H1 (cell line): ENCODE data around the gene SNW1. TPM values are rescaled to one million over a fixed set of nuclear protein-coding genes. Genes with fewer than 3 reads are reported as not detected.

Experiments used
- CTCF ChIA-PET: fragments of 300-600 bp; sonication (Branson Sonifier 250); formaldehyde crosslinking; loops from one replicate; lab custom pipeline; 2021; ENCODE audit not compliant: partially characterized antibody; lab: Charles Lee
- POLR2A ChIA-PET: fragments of 300-600 bp; sonication (Branson Sonifier 250); formaldehyde crosslinking; loops from one replicate; lab custom pipeline; 2021; ENCODE audit warnings: inconsistent platforms; ENCODE audit not compliant: partially characterized antibody; lab: Charles Lee
- DNase-seq, 2 experiments: peaks; one replicate each; pipeline versions ENCODE4 v3.0.0 to v3.0.0-alpha.2; 2010 to 2022; ENCODE audit warnings: low spot score in 2 of 2, low read depth in 1 of 2, mixed read lengths in 1 of 2
- FAIRE-seq: peaks from 2 replicates; lab custom pipeline; 2011; peaks lifted over from hg19 to GRCh38; lab: Jason Lieb, UNC
- H2AFZ ChIP-seq: 2 replicates; pipeline ENCODE4 v1.8.1; 2012; ENCODE audit warnings: low read length, inconsistent platforms
- H2AK5ac ChIP-seq: 2 replicates; pipeline ENCODE4 v1.6.1; 2013; ENCODE audit warnings: low read depth, low read length
- H2BK120ac ChIP-seq: replicated peaks from 2 replicates; pipeline ENCODE3; 2013; ENCODE audit warnings: low read depth, low read length, inconsistent platforms
- H2BK12ac ChIP-seq: 2 replicates; pipeline ENCODE4 v1.6.1; 2013; ENCODE audit warnings: low read depth, low read length
- H2BK15ac ChIP-seq: 2 replicates; pipeline ENCODE4 v1.6.1; 2013; ENCODE audit warnings: low read length
- H2BK20ac ChIP-seq: 2 replicates; pipeline ENCODE4 v1.6.1; 2013; ENCODE audit warnings: low read length
- H2BK5ac ChIP-seq: 2 replicates; pipeline ENCODE4 v1.6.1; 2013; ENCODE audit warnings: low read depth, low read length
- H3K14ac ChIP-seq: 2 replicates; pipeline ENCODE4 v1.6.1; 2013; ENCODE audit warnings: inconsistent platforms; ENCODE audit not compliant: insufficient read length
- H3K18ac ChIP-seq: 2 replicates; pipeline ENCODE4 v1.6.1; 2013; ENCODE audit warnings: low read length; ENCODE audit errors: extremely low read depth
- H3K23ac ChIP-seq: 2 replicates; pipeline ENCODE4 v1.6.1; 2013; ENCODE audit warnings: inconsistent platforms; ENCODE audit not compliant: insufficient read length
- H3K23me2 ChIP-seq: 2 replicates; pipeline ENCODE4 v1.6.1; 2013; ENCODE audit warnings: low read depth, low read length
- H3K27ac ChIP-seq: 2 replicates; pipeline ENCODE4 v1.6.1; 2011; ENCODE audit warnings: low read depth, low read length, inconsistent platforms
- H3K27me3 ChIP-seq, 4 experiments: replicated peaks in 1 of 4; 1 replicate in 1 of 4; 2 replicates in 3 of 4; pipeline versions ENCODE4 v1.6.1 to v1.8.1; 2011 to 2013; ENCODE audit warnings: low read length in 3 of 4, mild to moderate bottlenecking in 3 of 4, inconsistent platforms in 2 of 4, mixed read lengths in 2 of 4, moderate library complexity in 1 of 4; ENCODE audit not compliant: control insufficient read depth in 3 of 4, insufficient read depth in 3 of 4; ENCODE audit errors: extremely low read depth in 1 of 4
- H3K36me3 ChIP-seq, 4 experiments: 2 replicates each; pipeline versions ENCODE4 v1.6.1 to v1.8.1; 2011 to 2013; ENCODE audit warnings: mild to moderate bottlenecking in 4 of 4, low read length in 3 of 4, moderate library complexity in 2 of 4, control low read depth in 1 of 4, inconsistent platforms in 1 of 4; ENCODE audit not compliant: insufficient read depth in 4 of 4, control insufficient read depth in 2 of 4
- H3K4ac ChIP-seq: replicated peaks from 2 replicates; pipeline ENCODE3; 2013; ENCODE audit warnings: low read length, low read depth, mixed read lengths, inconsistent platforms; ENCODE audit not compliant: insufficient read length
- H3K4me1 ChIP-seq, 4 experiments: replicated peaks in 1 of 4; 1 replicate in 1 of 4; 2 replicates in 3 of 4; pipeline versions ENCODE4 v1.6.1 to v1.8.1; 2011 to 2013; ENCODE audit warnings: low read length in 3 of 4, inconsistent platforms in 2 of 4, mixed read lengths in 1 of 4; ENCODE audit not compliant: insufficient read depth in 4 of 4, control insufficient read depth in 3 of 4
- H3K4me2 ChIP-seq, 2 experiments: 2 replicates each; pipeline versions ENCODE4 v1.6.1 to v1.8.1; 2011 to 2013; ENCODE audit warnings: low read depth in 2 of 2, low read length in 2 of 2, control low read depth in 1 of 2, inconsistent platforms in 1 of 2, mild to moderate bottlenecking in 1 of 2; ENCODE audit not compliant: insufficient read depth in 1 of 2
- H3K4me3 ChIP-seq, 4 experiments: fragments of 200-600, 300-600 bp in 1 of 4; sonication (generic), shearing (Covaris generic), sonication (Bioruptor Twin) in 1 of 4; 2 replicates each; pipeline versions ENCODE4 v1.5.1 to v1.8.1; 2011 to 2016; ENCODE audit warnings: low read length in 4 of 4, low read depth in 3 of 4, control low read depth in 2 of 4, inconsistent platforms in 2 of 4, mild to moderate bottlenecking in 2 of 4, mixed read lengths in 1 of 4, moderate library complexity in 1 of 4; ENCODE audit not compliant: insufficient read depth in 2 of 4; ENCODE audit errors: extremely low read depth in 1 of 4
- H3K56ac ChIP-seq: replicated peaks from 2 replicates; pipeline ENCODE3; 2013; ENCODE audit warnings: low read depth, mild to moderate bottlenecking, mixed read lengths, low read length, inconsistent platforms; ENCODE audit not compliant: insufficient read length
- H3K79me1 ChIP-seq: 2 replicates; pipeline ENCODE4 v1.6.1; 2013; ENCODE audit warnings: low read depth, low read length, control low read depth
- H3K79me2 ChIP-seq, 2 experiments: 2 replicates each; pipeline versions ENCODE4 v1.6.1 to v1.8.1; 2012 to 2013; ENCODE audit warnings: low read length in 2 of 2, mild to moderate bottlenecking in 2 of 2, inconsistent platforms in 1 of 2; ENCODE audit not compliant: insufficient read depth in 2 of 2, control insufficient read depth in 1 of 2
- H3K9ac ChIP-seq, 4 experiments: replicated peaks in 1 of 4; 1 replicate in 1 of 4; 2 replicates in 3 of 4; pipeline versions ENCODE4 v1.6.1 to v1.8.1; 2011 to 2013; ENCODE audit warnings: low read depth in 3 of 4, low read length in 3 of 4, control low read depth in 2 of 4, mild to moderate bottlenecking in 2 of 4, moderate library complexity in 2 of 4, inconsistent platforms in 1 of 4; ENCODE audit errors: extremely low read depth in 1 of 4
- H3K9me3 ChIP-seq, 2 experiments: 2 replicates each; pipeline versions ENCODE4 v1.6.1 to v1.8.1; 2012 to 2013; ENCODE audit warnings: mild to moderate bottlenecking in 2 of 2, moderate library complexity in 2 of 2, control low read depth in 1 of 2, inconsistent platforms in 1 of 2, low read depth in 1 of 2, low read length in 1 of 2, mixed read lengths in 1 of 2; ENCODE audit not compliant: insufficient read depth in 2 of 2
- H4K20me1 ChIP-seq, 2 experiments: replicated peaks in 1 of 2; 2 replicates each; pipeline versions ENCODE3 to v1.8.1; 2011 to 2013; ENCODE audit warnings: inconsistent platforms in 2 of 2, low read length in 2 of 2, mild to moderate bottlenecking in 1 of 2; ENCODE audit not compliant: insufficient read depth in 2 of 2, control insufficient read depth in 1 of 2
- H4K5ac ChIP-seq: 2 replicates; pipeline ENCODE4 v1.6.1; 2013; ENCODE audit warnings: low read length, low read depth, mixed read lengths, inconsistent platforms; ENCODE audit not compliant: insufficient read length
- H4K8ac ChIP-seq: 2 replicates; pipeline ENCODE4 v1.8.0; 2013; ENCODE audit warnings: mild to moderate bottlenecking, moderate library complexity, low read length, inconsistent platforms; ENCODE audit not compliant: insufficient read depth; ENCODE audit errors: extremely low read depth
- H4K91ac ChIP-seq: replicated peaks from 2 replicates; pipeline ENCODE3; 2013; ENCODE audit warnings: low read length, mixed read lengths, inconsistent platforms; ENCODE audit not compliant: insufficient read length
- BRCA1 ChIP-seq: IDR thresholded peaks from 2 replicates; pipeline ENCODE4 v1.6.1; 2012; ENCODE audit warnings: low read depth, low read length, improper control_type of control experiment
- CEBPB ChIP-seq: IDR thresholded peaks from 2 replicates; pipeline ENCODE4 v1.6.1; 2012; ENCODE audit warnings: low read depth, low read length
- EGR1 ChIP-seq: IDR thresholded peaks from 2 replicates; pipeline ENCODE4 v1.6.1; 2011; ENCODE audit warnings: low read depth, low read length, borderline replicate concordance
- EP300 ChIP-seq, 2 experiments: IDR thresholded peaks; 1 replicate in 1 of 2; 2 replicates in 1 of 2; pipeline ENCODE4 v1.6.1; 2011 to 2012; ENCODE audit warnings: low read depth in 2 of 2, low read length in 2 of 2, mild to moderate bottlenecking in 2 of 2, borderline replicate concordance in 1 of 2, inconsistent platforms in 1 of 2, moderate library complexity in 1 of 2
- GABPA ChIP-seq: IDR thresholded peaks from 2 replicates; pipeline ENCODE4 v1.6.1; 2011; ENCODE audit warnings: mild to moderate bottlenecking, low read length, moderate library complexity, borderline replicate concordance; ENCODE audit not compliant: insufficient read depth
- PHF8 ChIP-seq: fragments of 200-600 bp; sonication (generic); conservative IDR thresholded peaks from 2 replicates; pipeline ENCODE4 v1.7.1; 2012; ENCODE audit warnings: low read depth, mild to moderate bottlenecking, inconsistent platforms, low read length, moderate library complexity
- RBBP5 ChIP-seq: IDR thresholded peaks from 2 replicates; pipeline ENCODE4 v1.7.1; 2012; ENCODE audit warnings: low read depth, mild to moderate bottlenecking, inconsistent platforms, low read length, moderate library complexity, borderline replicate concordance
- TAF1 ChIP-seq: IDR thresholded peaks from 2 replicates; pipeline ENCODE4 v1.6.1; 2011; ENCODE audit warnings: mild to moderate bottlenecking, low read depth, low read length
- TBP ChIP-seq: IDR thresholded peaks from 2 replicates; pipeline ENCODE4 v1.6.1; 2011; ENCODE audit warnings: low read depth, low read length, improper control_type of control experiment
- TEAD4 ChIP-seq: IDR thresholded peaks from 2 replicates; pipeline ENCODE4 v1.6.1; 2012; ENCODE audit warnings: low read depth, low read length, inconsistent platforms, mixed read lengths
- WGBS, 2 experiments: shearing (Covaris generic) in 1 of 2; methylation state at CpG; one replicate each; pipeline versions ENCODE4 v1.1.6 to v1.1.7; 2013 to 2015; ENCODE audit warnings: low lambda C conversion rate in 2 of 2, mixed read lengths in 2 of 2, inconsistent platforms in 1 of 2, low coverage in 1 of 2, missing lambda C conversion rate in 1 of 2; ENCODE audit not compliant: insufficient replicate concordance in 2 of 2, insufficient coverage in 1 of 2, insufficient read length in 1 of 2; ENCODE audit errors: extremely low coverage in 1 of 2, missing lambda C conversion rate in 1 of 2; 5-methylcytosine and 5-hydroxymethylcytosine counted together
- polyA plus RNA-seq, 7 experiments: library from polyadenylated mRNA; depleted of rRNA in 3 of 7; stranded (reverse) in 5 of 7; unstranded in 2 of 7; fragments of >200 nt in 5 of 7; fragments of 200-250 nt in 2 of 7; gene quantifications; 1 replicate in 5 of 7; 2 replicates in 1 of 7; 4 replicates in 1 of 7; pipeline versions ENCODE4 v1.2.1 to v1.2.3, GENCODE V29; 2011 to 2013; ENCODE audit warnings: missing spikeins in 2 of 7, mixed read lengths in 2 of 7
- total RNA-seq: library from RNA; stranded (reverse); fragmentation: NEBNext Ultra II Directional; extraction: Animal tissue kit (Norgen Biotek cat#: 25700); gene quantifications from 2 replicates; pipeline ENCODE4 v1.2.1, GENCODE V29; 2021

Gene SNW1
- total and polyA plus RNA-seq, 2 of the 8 experiments (the other 6 are each of a cell fraction or from before 2014, with no cell fraction given) = 13.2 to 79.2 TPM

GRCh38 chr14:77721437-77721836 lies 39.5 kb downstream of the SNW1 start:
- POLR2A ChIA-PET = interaction anchor here (1.0 to 2.3 kb wide), 4 partner anchors 9 to 40 kb away, joined by 3 to 10 read pairs (median 4); no protein-coding TSS in a partner anchor
- no peak overlapping the region for H2BK5ac ChIP-seq
- no peak for FAIRE-seq
- peaks cover 3% of the 10 kb centered on the region; the same call in 1 of the 2 replicates for H3K79me1 ChIP-seq
- no peaks in the 10 kb centered on the region for H3K4me1 ChIP-seq
- H3K18ac ChIP-seq = no peak overlapping the region
- no peak overlapping the region for H2AK5ac ChIP-seq
- H2AFZ ChIP-seq = no peak overlapping the region
- H3K9ac ChIP-seq = no peak overlapping the region
- no peak overlapping the region for H3K4me3 ChIP-seq
- no peak overlapping the region for H2BK120ac ChIP-seq
- no peaks in the 10 kb centered on the region for H3K79me2 ChIP-seq
- no peak overlapping the region for H2BK12ac ChIP-seq
- H3K36me3 ChIP-seq = peaks cover 16 to 74% (median 48%) of the 10 kb centered on the region in 4 experiments
- no peaks in the 10 kb centered on the region for H3K9me3 ChIP-seq
- H3K56ac ChIP-seq = no peak overlapping the region
- no peaks in the 10 kb centered on the region for H3K27me3 ChIP-seq
- H4K20me1 ChIP-seq = peaks cover 0 to 3% of the 10 kb centered on the region in 2 experiments
- no peak for DNase-seq
- no peak for TF ChIP-seq TAF1
- TF ChIP-seq CEBPB = no peak
- TF ChIP-seq RBBP5 = no peak
- TF ChIP-seq TBP = no peak
- TF ChIP-seq PHF8 = no peak
- TF ChIP-seq BRCA1 = no peak
- no peak for TF ChIP-seq GABPA
- no peak for TF ChIP-seq EGR1
- no peak for TF ChIP-seq EP300 (IDR thresholded peaks at IDR 0.05; ENCODE audit: borderline replicate concordance in 1 of 2, low read depth in 2 of 2, low read length in 2 of 2)
- TF ChIP-seq TEAD4 = no peak
- no peak overlapping the region for H3K4me2 ChIP-seq
- no peak overlapping the region for H4K5ac ChIP-seq
- WGBS, 2 experiments = 96% methylated on average over 5 of the region's 5 CpGs; no CpG with 5 or more reads in 1 of the 2 experiments
- H3K4ac ChIP-seq = no peak overlapping the region
- no peak overlapping the region for H4K8ac ChIP-seq
- H3K23ac ChIP-seq = no peak overlapping the region
- no peak overlapping the region for H2BK15ac ChIP-seq
- H2BK20ac ChIP-seq = no peak overlapping the region
- CTCF ChIA-PET = interaction anchor here (0.9 to 1.8 kb wide), 3 partner anchors 15 to 262 kb away, joined by 3 to 6 read pairs (median 3); no protein-coding TSS in a partner anchor
- no peak overlapping the region for H3K14ac ChIP-seq
- no peaks in the 10 kb centered on the region for H3K23me2 ChIP-seq
- no peak overlapping the region for H3K27ac ChIP-seq
- no peak overlapping the region for H4K91ac ChIP-seq
